HepG2 (cell line): ENCODE results near the gene SF3B2. TPM values are rescaled to one million over a fixed set of nuclear protein-coding genes. Genes with fewer than 3 reads are reported as not detected.

Source experiments
- ATAC-seq: fragments of 200-7000 bp; cut with Tn5 transposase; 3 replicates; pipeline ENCODE4 v1.9.1; 2020; ENCODE audit warnings: mild to moderate bottlenecking, moderate library complexity
- BruUV-seq: library from RNA; stranded (reverse); fragments of 400-500 nt; replicated peaks from 2 replicates; lab custom pipeline; 2021; lab: Mats Ljungman, UMichigan
- CTCF ChIA-PET: fragments of 300-600 bp; formaldehyde crosslinking; extraction: SDS; loops from one replicate; lab custom pipeline; 2021; ENCODE audit warnings: low total read pairs, inconsistent platforms, low intra/inter-chr PET ratio; lab: Yijun Ruan, JAX
- POLR2A ChIA-PET: fragments of 350-600 bp; sonication (Branson Sonifier 250); formaldehyde crosslinking; loops from one replicate; lab custom pipeline; 2020; ENCODE audit warnings: antibody characterized with exemption, inconsistent platforms; lab: Yijun Ruan, JAX
- DNase-seq: peaks from one replicate; pipeline ENCODE4 v3.0.0-alpha.2; 2015; ENCODE audit warnings: low spot score
- FAIRE-seq: peaks from 3 replicates; lab custom pipeline; 2011; peaks lifted over from hg19 to GRCh38; lab: Jason Lieb, UNC
- H2AFZ ChIP-seq: one replicate; pipeline ENCODE4 v1.6.1; 2011; ENCODE audit warnings: low read length, inconsistent platforms
- H3K27ac ChIP-seq: fragments of 300-600 bp; 3 replicates; pipeline ENCODE4 v1.8.0; 2011; ENCODE audit warnings: mixed run types, mild to moderate bottlenecking, mixed read lengths, low read length, inconsistent platforms; ENCODE audit not compliant: insufficient read depth; ENCODE audit errors: extremely low read length
- H3K27me3 ChIP-seq, 2 experiments: fragments of 200-600 bp in 1 of 2; 2 replicates in 1 of 2; 3 replicates in 1 of 2; pipeline versions ENCODE4 v1.6.0 to v1.8.0; 2011; ENCODE audit warnings: low read length in 2 of 2, mild to moderate bottlenecking in 2 of 2, moderate library complexity in 2 of 2, inconsistent platforms in 1 of 2; ENCODE audit not compliant: insufficient read depth in 2 of 2, control insufficient read depth in 1 of 2
- H3K36me3 ChIP-seq, 2 experiments: fragments of 200-600 bp in 1 of 2; replicated peaks in 1 of 2; 2 replicates in 1 of 2; 3 replicates in 1 of 2; pipeline versions ENCODE4 v1.5.1 to v1.8.0; 2011; ENCODE audit warnings: low read length in 2 of 2, inconsistent platforms in 1 of 2; ENCODE audit not compliant: insufficient read depth in 2 of 2, control insufficient read depth in 1 of 2
- H3K4me1 ChIP-seq: 2 replicates; pipeline ENCODE4 v1.5.1; 2012; ENCODE audit warnings: low read length, inconsistent platforms; ENCODE audit not compliant: insufficient read depth
- H3K4me2 ChIP-seq: 2 replicates; pipeline ENCODE4 v1.6.0; 2011; ENCODE audit warnings: low read depth, low read length, inconsistent platforms
- H3K4me3 ChIP-seq, 3 experiments: fragments of 200-600 bp in 1 of 3; sonication (generic), shearing (Covaris generic) in 1 of 3; replicated peaks in 1 of 3; 2 replicates each; pipeline ENCODE4 v1.5.1; 2011 to 2016; ENCODE audit warnings: low read length in 3 of 3, inconsistent platforms in 2 of 3, low read depth in 2 of 3, mild to moderate bottlenecking in 2 of 3, control low read depth in 1 of 3, mixed read lengths in 1 of 3; ENCODE audit not compliant: insufficient read depth in 1 of 3
- H3K79me2 ChIP-seq: one replicate; pipeline ENCODE4 v1.6.1; 2011; ENCODE audit warnings: low read length, inconsistent platforms; ENCODE audit not compliant: insufficient read depth
- H3K9ac ChIP-seq: 2 replicates; pipeline ENCODE4 v1.6.0; 2011; ENCODE audit warnings: mild to moderate bottlenecking, low read depth, low read length, inconsistent platforms; ENCODE audit not compliant: insufficient read depth
- H3K9me3 ChIP-seq: 2 replicates; pipeline ENCODE4 v1.5.1; 2012; ENCODE audit warnings: mild to moderate bottlenecking, low read length
- H4K20me1 ChIP-seq: 2 replicates; pipeline ENCODE4 v1.6.0; 2011; ENCODE audit warnings: inconsistent platforms, mild to moderate bottlenecking, low read length, moderate library complexity; ENCODE audit not compliant: insufficient read depth
- ERF ChIP-seq: IDR thresholded peaks from 2 replicates; pipeline ENCODE4 v1.6.1; 2018; ENCODE audit warnings: missing biosample characterization, missing genetic modification reagents
- ETV5 ChIP-seq: IDR thresholded peaks from 2 replicates; pipeline ENCODE4 v1.6.1; 2018; ENCODE audit warnings: missing biosample characterization, missing genetic modification reagents, inconsistent platforms, borderline replicate concordance
- PPARG ChIP-seq: conservative IDR thresholded peaks from 2 replicates; pipeline ENCODE4 v1.6.1; 2016; ENCODE audit warnings: missing biosample characterization, missing genetic modification reagents
- RXRA ChIP-seq: sonication (generic); formaldehyde crosslinking; IDR thresholded peaks from 2 replicates; pipeline ENCODE4 v1.5.1; 2020; ENCODE audit warnings: missing genetic modification reagents
- RXRB ChIP-seq: IDR thresholded peaks from 2 replicates; pipeline ENCODE4 v1.6.1; 2016; ENCODE audit warnings: borderline replicate concordance, missing genetic modification reagents, missing compliant biosample characterization
- SOX13 ChIP-seq, 3 experiments: fragments of 450-650 bp in 1 of 3; sonication (generic) in 1 of 3; formaldehyde crosslinking in 1 of 3; IDR thresholded peaks in 2 of 3; conservative IDR thresholded peaks in 1 of 3; 2 replicates each; pipeline versions ENCODE4 v1.5.0 to v1.6.1; 2016 to 2020; ENCODE audit warnings: antibody characterized with exemption in 1 of 3, mild to moderate bottlenecking in 1 of 3, missing compliant biosample characterization in 1 of 3, missing genetic modification reagents in 1 of 3, moderate library complexity in 1 of 3
- TBL1XR1 ChIP-seq: fragments of 150-350 bp; IDR thresholded peaks from 2 replicates; pipeline ENCODE4 v1.6.1; 2014; ENCODE audit warnings: borderline replicate concordance, low read length; ENCODE audit not compliant: partially characterized antibody
- ZNF530 ChIP-seq: sonication (generic); formaldehyde crosslinking; IDR thresholded peaks from 2 replicates; pipeline ENCODE4 v1.5.0; 2020; ENCODE audit warnings: low read depth, mild to moderate bottlenecking, missing genetic modification reagents
- ZNF776 ChIP-seq: sonication (generic); formaldehyde crosslinking; IDR thresholded peaks from 2 replicates; pipeline ENCODE4 v1.4.0; 2020; ENCODE audit warnings: mild to moderate bottlenecking, missing genetic modification reagents
- WGBS: methylation state at CpG from one replicate; pipeline ENCODE4 v1.1.6; 2017; ENCODE audit warnings: low lambda C conversion rate; 5-methylcytosine and 5-hydroxymethylcytosine counted together
- in situ Hi-C: cut with HindIII; loops from 2 replicates; pipeline ENCODE4 v1.10.0; 2017; ENCODE audit warnings: low pct_unique_long_range_greater_than_20kb; ENCODE audit not compliant: extremely low pct_ligation_motif_present
- intact Hi-C: fragments of 100-400 bp; cut with micrococcal nuclease; formaldehyde crosslinking; loops from one replicate; pipeline ENCODE4 v1.10.0; 2022; ENCODE audit not compliant: unreplicated experiment
- polyA plus RNA-seq, 8 experiments: library from polyadenylated mRNA; depleted of rRNA in 3 of 8; stranded (reverse) in 7 of 8; unstranded in 1 of 8; fragments of >200 nt; fragmentation: Illumina TruSeq in 4 of 8; extraction: Trizol in 4 of 8; gene quantifications; 2 replicates each; pipeline versions ENCODE4 v1.2.1 to v1.2.3, GENCODE V29; 2011 to 2016; ENCODE audit warnings: low read depth in 4 of 8, missing spikeins in 1 of 8, mixed read lengths in 1 of 8; ENCODE audit not compliant: insufficient read depth in 1 of 8
- total RNA-seq, 5 experiments: library from RNA; depleted of rRNA; stranded (reverse); fragments of >200 nt; fragmentation: Illumina TruSeq; extraction: Trizol; gene quantifications; 2 replicates each; pipeline ENCODE4 v1.2.3, GENCODE V29; 2016; ENCODE audit warnings: low read depth in 1 of 5
- TF ChIP-seq, protein P1 (sequence below), 2 experiments: sonication (generic) in 1 of 2; formaldehyde crosslinking in 1 of 2; IDR thresholded peaks; 2 replicates each; pipeline versions ENCODE4 v1.6.1 to v1.9.0; 2014 to 2022; ENCODE audit warnings: antibody characterized with exemption in 1 of 2, borderline replicate concordance in 1 of 2, inconsistent platforms in 1 of 2, low read depth in 1 of 2, missing genetic modification reagents in 1 of 2

SF3B2 gene
- total and polyA plus RNA-seq, 2 of the 13 experiments (the other 11 are each of a cell fraction or from before 2014, with no cell fraction given), result 70.4 to 153 TPM

GRCh38 chr11:66037327-66037726, 14.8 kb upstream of the SF3B2 start:
- ATAC-seq (no peak; the same call in 2 of the 3 replicates), FAIRE-seq (no peak), DNase-seq (no peak)
- Histone ChIP-seq H3K9me3 (no peaks in the 10 kb centered on the region), H3K36me3 (no peaks in the 10 kb centered on the region), H3K9ac (no peak overlapping the region), H3K4me3 (no peak overlapping the region), H3K27ac (no peak overlapping the region), H3K79me2 (no peaks in the 10 kb centered on the region), H3K27me3 (peaks cover 8 to 11% of the 10 kb centered on the region in 2 experiments; a peak in 2 of 5 replicates), H3K4me2 (0 out of 2 replicates have a peak overlapping the region, but pooled peaks have one; percentile 10), H2AFZ (no peak overlapping the region), H3K4me1 (peaks cover 8% of the 10 kb centered on the region; the same call in 1 of the 2 replicates), H4K20me1 (no peaks in the 10 kb centered on the region)
- intact Hi-C loops (no loop called here), in situ Hi-C loops (no loop called here)
- ChIA-PET POLR2A (no interaction called here), CTCF (no interaction called here)
- WGBS, result 38% methylated on average over 3 of the region's 3 CpGs
- BruUV-seq, result no TSS peak
- TF ChIP-seq TBL1XR1 (no peak), RXRA (CRISPR knock-in tag) (peak; percentile 61; the same call in 1 of the 2 replicates), ERF (CRISPR knock-in tag) (no peak), SOX13 (IDR thresholded peaks at IDR 0.05) (no peak), SOX13 (CRISPR knock-in tag; conservative IDR thresholded peaks at IDR 0.05 in 1 of 2, IDR thresholded peaks at IDR 0.05 in 1 of 2) (no peak), ZNF530 (CRISPR knock-in tag) (no peak), PPARG (peak; percentile 75), RXRB (CRISPR knock-in tag) (peak; percentile 85), ETV5 (no peak), ZNF776 (CRISPR knock-in tag) (peak; percentile 54; the same call in 1 of the 2 replicates)
- TF ChIP-seq, protein P1, sequence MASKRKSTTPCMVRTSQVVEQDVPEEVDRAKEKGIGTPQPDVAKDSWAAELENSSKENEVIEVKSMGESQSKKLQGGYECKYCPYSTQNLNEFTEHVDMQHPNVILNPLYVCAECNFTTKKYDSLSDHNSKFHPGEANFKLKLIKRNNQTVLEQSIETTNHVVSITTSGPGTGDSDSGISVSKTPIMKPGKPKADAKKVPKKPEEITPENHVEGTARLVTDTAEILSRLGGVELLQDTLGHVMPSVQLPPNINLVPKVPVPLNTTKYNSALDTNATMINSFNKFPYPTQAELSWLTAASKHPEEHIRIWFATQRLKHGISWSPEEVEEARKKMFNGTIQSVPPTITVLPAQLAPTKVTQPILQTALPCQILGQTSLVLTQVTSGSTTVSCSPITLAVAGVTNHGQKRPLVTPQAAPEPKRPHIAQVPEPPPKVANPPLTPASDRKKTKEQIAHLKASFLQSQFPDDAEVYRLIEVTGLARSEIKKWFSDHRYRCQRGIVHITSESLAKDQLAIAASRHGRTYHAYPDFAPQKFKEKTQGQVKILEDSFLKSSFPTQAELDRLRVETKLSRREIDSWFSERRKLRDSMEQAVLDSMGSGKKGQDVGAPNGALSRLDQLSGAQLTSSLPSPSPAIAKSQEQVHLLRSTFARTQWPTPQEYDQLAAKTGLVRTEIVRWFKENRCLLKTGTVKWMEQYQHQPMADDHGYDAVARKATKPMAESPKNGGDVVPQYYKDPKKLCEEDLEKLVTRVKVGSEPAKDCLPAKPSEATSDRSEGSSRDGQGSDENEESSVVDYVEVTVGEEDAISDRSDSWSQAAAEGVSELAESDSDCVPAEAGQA (IDR thresholded peaks at IDR 0.05; ENCODE audit: low read depth), result no peak
- TF ChIP-seq, protein P1 (CRISPR knock-in tag; IDR thresholded peaks at IDR 0.05; ENCODE audit: borderline replicate concordance), result no peak
